Cardiac fibroblast (primary cell): ENCODE results near the gene SNUPN.
"Not testable (repeated sequence)": the region's sequence is repeated elsewhere in the genome, so short reads cannot be mapped to it uniquely, and the experiment has no call there.

Experiments used
- DNase-seq, 2 donors: peaks; one replicate each; pipeline versions ENCODE4 v3.0.0 to v3.0.0-alpha.2; 2010; ENCODE audit warnings: low read depth in 2 of 2
- H3K4me3 ChIP-seq, 2 donors: replicated peaks in 1 of 2; 1 replicate in 1 of 2; 2 replicates in 1 of 2; pipeline ENCODE4 v1.5.1; 2011; ENCODE audit warnings: low read depth in 2 of 2, low read length in 2 of 2, mild to moderate bottlenecking in 2 of 2, moderate library complexity in 1 of 2
- CTCF ChIP-seq: IDR thresholded peaks from one replicate; pipeline ENCODE4 v1.5.1; 2011; ENCODE audit warnings: low read depth, mild to moderate bottlenecking, low read length, inconsistent platforms

The SNUPN gene

GRCh38 chr15:75641179-75641503 lies 15.6 kb upstream of the SNUPN start:
- no peak overlapping the region for H3K4me3 ChIP-seq
- TF ChIP-seq CTCF = no peak
- DNase-seq = no peak

DNA sequence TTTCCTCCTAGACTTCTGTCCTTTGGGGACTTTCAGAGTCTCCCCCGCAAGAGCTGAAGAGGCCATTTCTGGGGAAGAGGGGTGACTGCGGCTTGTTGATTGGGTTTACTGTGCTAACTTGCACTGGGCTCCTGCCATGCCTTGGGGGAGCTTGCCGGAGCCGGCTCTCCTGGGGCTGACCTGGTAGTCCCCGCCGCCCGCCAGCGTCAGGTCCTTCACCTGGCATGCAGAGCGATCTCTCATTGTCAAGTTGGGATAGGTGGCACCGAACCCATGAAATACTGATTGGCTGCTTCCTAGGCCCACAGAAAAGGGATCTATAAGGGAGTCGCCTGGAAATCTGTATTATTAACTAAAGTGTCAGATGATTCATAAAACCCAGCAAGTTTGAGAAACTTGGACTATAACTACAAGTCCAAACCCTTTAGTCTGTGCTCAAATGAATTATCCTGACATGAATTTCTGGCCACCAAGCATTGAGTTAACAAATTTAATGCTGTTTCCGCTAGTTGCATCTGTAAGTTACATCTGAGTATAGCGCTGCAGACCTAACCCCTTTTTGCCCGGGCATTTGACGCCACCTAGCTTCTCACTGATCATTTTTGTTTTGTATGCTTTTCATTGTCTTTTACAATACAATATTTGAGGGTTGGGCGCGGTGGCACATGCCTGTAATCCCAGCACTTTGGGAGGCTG lies 15.1 kb upstream of the SNUPN start:
- peak overlapping the region; percentile 91 to 98 for H3K4me3 ChIP-seq
- peak; percentile 20 for TF ChIP-seq CTCF
- DNase-seq = peak; percentile 53 to 68

DNA sequence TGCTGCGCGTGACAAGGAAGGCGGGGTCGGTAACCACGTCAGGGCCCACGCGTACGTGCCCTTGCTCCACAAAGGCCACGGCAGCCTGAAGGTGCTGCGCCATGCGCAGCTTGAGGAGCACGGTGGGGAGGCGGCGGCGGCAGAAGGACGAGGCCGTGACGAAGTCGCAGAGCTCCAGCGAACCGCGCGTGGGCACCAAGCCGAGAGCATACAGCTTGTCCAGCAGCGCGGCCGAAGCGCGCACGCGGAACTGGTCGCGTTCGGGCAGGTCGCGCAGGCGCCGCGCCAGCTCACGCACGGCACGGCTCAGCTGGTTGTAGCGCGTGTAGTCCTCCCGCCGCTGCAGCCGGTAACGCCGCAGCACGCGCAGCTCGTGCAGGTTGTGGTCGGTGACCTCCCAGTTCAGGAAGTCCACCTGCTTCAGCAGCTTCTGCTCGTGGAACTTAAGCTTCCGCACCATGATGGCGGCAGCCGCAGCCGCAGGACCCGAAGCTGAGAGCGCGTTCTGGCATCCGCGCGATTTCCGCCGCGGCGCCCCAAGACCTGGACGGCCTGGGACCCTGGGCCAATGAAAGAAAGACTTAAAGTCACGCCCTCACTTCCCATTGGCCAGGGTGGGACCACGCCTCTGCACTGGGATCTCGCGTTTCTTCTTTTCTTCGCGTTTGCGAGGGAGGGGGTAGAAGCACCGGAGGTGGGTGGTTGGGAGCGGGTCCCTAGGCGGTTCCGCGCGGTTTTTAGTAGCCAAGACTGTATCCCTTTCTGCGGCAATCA lies 14.4 kb upstream of the SNUPN start, which contains the start of gene IMP3:
IMP3 (minus strand) TSS at position 516 of the 774 bp plus-strand sequence; CDS start at position 460, 56 bp downstream.
- no peak for TF ChIP-seq CTCF
- DNase-seq = peak; percentile 97 to 98
- peak within 1 kb of the TSS; percentile 91 to 98 for H3K4me3 ChIP-seq

DNA sequence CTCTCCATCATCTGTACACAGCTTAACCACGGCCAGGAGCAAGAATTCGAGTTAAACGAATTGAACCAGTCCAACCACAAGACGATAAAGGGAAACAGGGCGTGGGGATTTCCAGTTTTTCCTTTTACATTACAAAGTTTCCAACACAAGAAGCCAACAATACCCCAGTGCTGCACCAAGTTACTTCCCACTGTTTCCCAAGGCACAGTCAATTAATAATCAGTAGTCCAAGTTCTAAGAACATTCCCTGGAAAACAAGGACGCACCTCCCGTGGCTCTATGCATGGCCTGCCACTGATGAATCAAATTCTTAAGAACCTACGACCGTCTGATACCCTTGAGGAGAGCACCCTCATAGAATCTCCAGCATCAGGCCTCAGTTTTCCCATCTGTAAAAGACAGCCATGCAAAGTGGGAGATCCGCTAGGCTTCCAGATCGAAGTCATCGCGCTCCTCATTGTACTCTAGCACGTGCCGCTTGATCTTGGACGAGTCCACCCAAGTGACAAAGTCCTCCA lies 13.7 kb upstream of the SNUPN start:
- TF ChIP-seq CTCF = no peak
- DNase-seq = peak; percentile 23 to 47

DNA sequence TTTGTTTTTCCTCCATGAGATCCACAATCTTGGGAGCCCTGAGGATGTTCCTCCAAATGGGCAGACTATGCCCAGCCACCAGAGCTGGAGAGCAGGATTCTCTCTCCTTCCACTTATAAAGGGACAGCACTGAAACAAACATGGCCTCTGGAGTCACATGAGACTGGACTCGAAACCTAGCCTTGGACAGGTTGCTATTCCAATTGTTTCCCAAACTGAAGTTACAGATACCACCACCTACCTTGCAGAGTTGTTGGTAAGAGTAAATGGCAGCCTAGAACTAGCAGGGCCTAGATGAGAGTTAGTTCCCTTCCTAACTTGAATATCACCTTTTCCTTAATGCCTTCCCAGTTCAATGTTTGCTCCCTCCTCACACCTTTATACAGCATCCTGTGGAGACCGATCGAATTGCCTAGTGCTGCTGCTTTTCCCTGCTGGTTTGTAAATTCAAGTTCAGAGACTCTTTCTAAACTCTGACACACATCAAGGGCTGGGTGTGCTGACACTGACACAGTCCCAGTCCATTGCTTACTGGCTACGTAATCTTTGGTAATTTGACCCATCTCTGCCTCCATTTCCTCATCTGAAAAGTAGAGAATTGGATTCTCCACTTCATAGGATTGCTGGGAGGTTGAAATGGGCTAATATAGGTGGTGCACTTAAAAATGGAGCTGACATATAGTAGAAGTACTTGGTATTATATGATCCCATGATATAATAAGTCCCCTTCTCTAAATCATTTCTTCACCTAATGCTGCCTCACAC lies 11.9 kb upstream of the SNUPN start:
- no peak for TF ChIP-seq CTCF
- peak overlapping the region in 1 of 2 donors; percentile 98 for H3K4me3 ChIP-seq

More for the DNA sequence above, 13.7 kb upstream of the SNUPN start:
- peak overlapping the region; percentile 91 to 98 for H3K4me3 ChIP-seq

DNA sequence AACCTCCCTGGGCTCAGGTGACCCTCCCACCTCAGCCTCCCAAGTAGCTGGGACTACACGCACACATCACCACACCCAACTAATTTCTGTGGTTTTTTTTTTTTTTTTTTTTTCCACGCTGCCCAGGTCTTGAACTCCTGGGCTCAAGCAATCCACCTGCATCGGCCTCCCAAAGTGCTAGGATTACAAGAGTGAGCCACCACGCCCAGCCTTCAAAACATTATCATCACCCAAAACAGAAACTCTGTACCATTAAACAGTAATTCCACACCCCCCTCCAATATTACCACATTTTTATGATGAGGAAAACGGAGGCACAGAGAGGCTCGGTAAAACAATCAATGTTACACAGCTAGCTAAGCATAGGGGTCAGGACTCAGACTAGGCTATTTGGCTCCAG lies 10.5 kb upstream of the SNUPN start:
- H3K4me3 ChIP-seq = no peak overlapping the region
- TF ChIP-seq CTCF = no peak
- DNase-seq = no peak

More for the DNA sequence above, 11.9 kb upstream of the SNUPN start:
- DNase-seq = no peak

GRCh38 chr15:75633922-75634321 lies 8.4 kb upstream of the SNUPN start:
- not testable (repeated sequence) for H3K4me3 ChIP-seq, DNase-seq
